B cell (primary cell): ENCODE results near the gene KRT34.

ENCODE experiments used
- EZH2 ChIP-seq: IDR thresholded peaks from 2 replicates; pipeline ENCODE4 v1.6.1; 2012; ENCODE audit warnings: borderline replicate concordance, low read depth, mild to moderate bottlenecking, moderate library complexity, low read length; ENCODE audit not compliant: insufficient read depth, poor library complexity, severe bottlenecking
- TF ChIP-seq, protein P1 (sequence below): fragments of 200-600 bp; IDR thresholded peaks from one replicate; pipeline ENCODE4 v1.8.0; 2022; ENCODE audit warnings: antibody characterized with exemption, mild to moderate bottlenecking

DNA sequence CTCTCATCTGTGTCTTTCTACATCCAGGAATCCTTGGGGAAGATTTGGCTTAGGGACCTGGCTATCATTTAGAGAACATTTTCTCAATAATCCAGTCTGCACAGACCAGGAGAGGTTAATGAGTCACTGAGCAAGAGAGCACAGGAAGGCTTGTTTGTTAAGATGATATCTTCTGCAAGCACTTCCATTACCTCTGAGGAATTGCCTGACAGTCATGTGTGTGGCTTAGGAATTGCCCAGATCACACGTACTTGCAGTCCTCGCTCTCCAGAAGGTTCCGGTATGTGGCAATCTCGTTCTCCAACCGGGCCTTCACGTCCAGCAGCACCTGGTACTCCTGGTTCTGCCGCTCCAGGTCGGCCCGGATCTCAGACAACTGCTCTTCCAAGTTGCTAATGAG lies 39.0 kb upstream of the KRT34 start:
- TF ChIP-seq, protein P1, sequence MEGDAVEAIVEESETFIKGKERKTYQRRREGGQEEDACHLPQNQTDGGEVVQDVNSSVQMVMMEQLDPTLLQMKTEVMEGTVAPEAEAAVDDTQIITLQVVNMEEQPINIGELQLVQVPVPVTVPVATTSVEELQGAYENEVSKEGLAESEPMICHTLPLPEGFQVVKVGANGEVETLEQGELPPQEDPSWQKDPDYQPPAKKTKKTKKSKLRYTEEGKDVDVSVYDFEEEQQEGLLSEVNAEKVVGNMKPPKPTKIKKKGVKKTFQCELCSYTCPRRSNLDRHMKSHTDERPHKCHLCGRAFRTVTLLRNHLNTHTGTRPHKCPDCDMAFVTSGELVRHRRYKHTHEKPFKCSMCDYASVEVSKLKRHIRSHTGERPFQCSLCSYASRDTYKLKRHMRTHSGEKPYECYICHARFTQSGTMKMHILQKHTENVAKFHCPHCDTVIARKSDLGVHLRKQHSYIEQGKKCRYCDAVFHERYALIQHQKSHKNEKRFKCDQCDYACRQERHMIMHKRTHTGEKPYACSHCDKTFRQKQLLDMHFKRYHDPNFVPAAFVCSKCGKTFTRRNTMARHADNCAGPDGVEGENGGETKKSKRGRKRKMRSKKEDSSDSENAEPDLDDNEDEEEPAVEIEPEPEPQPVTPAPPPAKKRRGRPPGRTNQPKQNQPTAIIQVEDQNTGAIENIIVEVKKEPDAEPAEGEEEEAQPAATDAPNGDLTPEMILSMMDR, result no peak
- TF ChIP-seq EZH2, result no peak
